IMR-90 (cell line): ENCODE data around the gene ANKMY1. TPM values are rescaled to one million over a fixed set of nuclear protein-coding genes. Genes with fewer than 3 reads are reported as not detected.

ENCODE experiments used
- ATAC-seq: fragments of 200-7000 bp; cut with Tn5 transposase; 2 replicates; pipeline ENCODE4 v1.9.1; 2020; ENCODE audit warnings: low read depth, mild to moderate bottlenecking, moderate library complexity
- BruUV-seq: library from RNA; stranded (reverse); fragments of 400-500 nt; replicated peaks from 2 replicates; lab custom pipeline; 2021; lab: Mats Ljungman, UMichigan
- CTCF ChIA-PET: fragments of 300-600 bp; formaldehyde crosslinking; extraction: SDS; loops from one replicate; lab custom pipeline; 2021; ENCODE audit warnings: antibody characterized with exemption; lab: Yijun Ruan, JAX
- POLR2A ChIA-PET: fragments of 300-600 bp; sonication (Branson Sonifier 250); formaldehyde crosslinking; loops from one replicate; lab custom pipeline; 2022; ENCODE audit warnings: antibody characterized with exemption; ENCODE audit not compliant: unreplicated experiment; lab: Charles Lee
- DNase-seq: peaks from one replicate; pipeline ENCODE4 v3.0.0; 2013
- H2AFZ ChIP-seq: replicated peaks from 2 replicates; pipeline ENCODE3; 2013; ENCODE audit warnings: low read length, mild to moderate bottlenecking; ENCODE audit not compliant: poor library complexity
- H2AK5ac ChIP-seq: 2 replicates; pipeline ENCODE4 v1.6.1; 2013; ENCODE audit warnings: low read depth, low read length, inconsistent platforms
- H2AK9ac ChIP-seq: replicated peaks from 2 replicates; pipeline ENCODE3; 2013; ENCODE audit warnings: mild to moderate bottlenecking, low read depth, low read length, moderate library complexity; ENCODE audit not compliant: poor library complexity
- H2BK120ac ChIP-seq: 2 replicates; pipeline ENCODE4 v1.6.1; 2013; ENCODE audit warnings: low read depth, low read length, inconsistent platforms
- H2BK15ac ChIP-seq: 3 replicates; pipeline ENCODE4 v1.6.1; 2013; ENCODE audit warnings: low read depth, low read length, inconsistent platforms
- H2BK20ac ChIP-seq: 2 replicates; pipeline ENCODE4 v1.6.1; 2013; ENCODE audit warnings: low read depth, mild to moderate bottlenecking, inconsistent platforms, low read length, moderate library complexity
- H2BK5ac ChIP-seq: 2 replicates; pipeline ENCODE4 v1.6.1; 2013; ENCODE audit warnings: mild to moderate bottlenecking, low read depth, low read length, inconsistent platforms; ENCODE audit not compliant: poor library complexity, severe bottlenecking
- H3K14ac ChIP-seq: replicated peaks from 2 replicates; pipeline ENCODE4 v1.6.1; 2013; ENCODE audit warnings: low read depth, low read length, inconsistent platforms
- H3K18ac ChIP-seq: 2 replicates; pipeline ENCODE4 v1.6.1; 2013; ENCODE audit warnings: low read depth, low read length, control low read depth
- H3K23ac ChIP-seq: 2 replicates; pipeline ENCODE4 v1.6.1; 2013; ENCODE audit warnings: low read depth, low read length, inconsistent platforms
- H3K27ac ChIP-seq: 2 replicates; pipeline ENCODE4 v1.5.1; 2013; ENCODE audit warnings: mild to moderate bottlenecking, control low read depth, low read length; ENCODE audit not compliant: insufficient read depth
- H3K27me3 ChIP-seq: 2 replicates; pipeline ENCODE4 v1.6.1; 2013; ENCODE audit warnings: low read length; ENCODE audit not compliant: control insufficient read depth, insufficient read depth
- H3K36me3 ChIP-seq: 2 replicates; pipeline ENCODE4 v1.6.1; 2013; ENCODE audit warnings: low read length, mixed read lengths; ENCODE audit not compliant: control insufficient read depth, insufficient read depth
- H3K4ac ChIP-seq: 2 replicates; pipeline ENCODE4 v1.6.1; 2013; ENCODE audit warnings: low read depth, low read length, inconsistent platforms
- H3K4me1 ChIP-seq: 2 replicates; pipeline ENCODE4 v1.6.1; 2013; ENCODE audit warnings: low read length, mixed read lengths; ENCODE audit not compliant: control insufficient read depth, insufficient read depth
- H3K4me2 ChIP-seq: 2 replicates; pipeline ENCODE4 v1.6.1; 2013; ENCODE audit warnings: low read depth, mild to moderate bottlenecking, control low read depth, low read length, moderate library complexity
- H3K4me3 ChIP-seq: 2 replicates; pipeline ENCODE4 v1.5.1; 2013; ENCODE audit warnings: low read depth, mild to moderate bottlenecking, control low read depth, low read length, moderate library complexity; ENCODE audit not compliant: insufficient read depth
- H3K56ac ChIP-seq: 2 replicates; pipeline ENCODE4 v1.6.1; 2013; ENCODE audit warnings: low read length, inconsistent platforms; ENCODE audit not compliant: insufficient read depth; ENCODE audit errors: extremely low read depth
- H3K79me1 ChIP-seq, 2 experiments: 2 replicates each; pipeline ENCODE4 v1.6.1; 2013; ENCODE audit warnings: low read length in 2 of 2, inconsistent platforms in 1 of 2, low read depth in 1 of 2
- H3K9ac ChIP-seq: 2 replicates; pipeline ENCODE4 v1.6.1; 2013; ENCODE audit warnings: low read depth, low read length, control low read depth
- H3K9me1 ChIP-seq: 2 replicates; pipeline ENCODE4 v1.6.1; 2013; ENCODE audit warnings: low read length, inconsistent platforms; ENCODE audit not compliant: insufficient read depth
- H3K9me3 ChIP-seq: 2 replicates; pipeline ENCODE4 v1.6.1; 2013; ENCODE audit warnings: low read length; ENCODE audit not compliant: control insufficient read depth, insufficient read depth
- H4K20me1 ChIP-seq: 2 replicates; pipeline ENCODE4 v1.6.1; 2013; ENCODE audit warnings: low read length, inconsistent platforms; ENCODE audit not compliant: insufficient read depth
- H4K5ac ChIP-seq: 2 replicates; pipeline ENCODE4 v1.6.1; 2013; ENCODE audit warnings: mild to moderate bottlenecking, low read depth, low read length, control low read depth
- H4K8ac ChIP-seq, 2 experiments: 2 replicates each; pipeline ENCODE4 v1.6.1; 2013; ENCODE audit warnings: low read depth in 2 of 2, low read length in 2 of 2, control low read depth in 1 of 2, inconsistent platforms in 1 of 2
- H4K91ac ChIP-seq: 2 replicates; pipeline ENCODE4 v1.6.1; 2013; ENCODE audit warnings: low read depth, low read length, inconsistent platforms; ENCODE audit not compliant: insufficient read depth
- FOS ChIP-seq: fragments of 150-350 bp; IDR thresholded peaks from 2 replicates; pipeline ENCODE4 v1.6.1; 2016; ENCODE audit warnings: low read depth, low read length
- MAZ ChIP-seq: IDR thresholded peaks from 2 replicates; pipeline ENCODE4 v1.6.1; 2012; ENCODE audit warnings: low read depth, mild to moderate bottlenecking, low read length, improper control_type of control experiment, moderate library complexity, borderline replicate concordance
- NFE2L2 ChIP-seq: fragments of 150-350 bp; IDR thresholded peaks from 2 replicates; pipeline ENCODE4 v1.6.1; 2016; ENCODE audit warnings: low read depth, mild to moderate bottlenecking, low read length
- POLR2A ChIP-seq: IDR thresholded peaks from 2 replicates; pipeline ENCODE4 v1.6.1; 2012; ENCODE audit warnings: mild to moderate bottlenecking, low read depth, low read length
- RCOR1 ChIP-seq: IDR thresholded peaks from 2 replicates; pipeline ENCODE4 v1.6.1; 2012; ENCODE audit warnings: mild to moderate bottlenecking, low read length, improper control_type of control experiment; ENCODE audit not compliant: insufficient replicate concordance
- WGBS, 2 experiments: methylation state at CpG; one replicate each; pipeline versions ENCODE4 v1.1.5 to v1.1.7; 2013; ENCODE audit warnings: missing lambda C conversion rate in 2 of 2; ENCODE audit not compliant: insufficient read length in 1 of 2; ENCODE audit errors: extremely low coverage in 2 of 2; 5-methylcytosine and 5-hydroxymethylcytosine counted together
- dilution Hi-C: fragments of 300-500 bp; cut with HindIII; formaldehyde crosslinking; loops from one replicate; pipeline ENCODE4 v1.14.3; 2018; ENCODE audit warnings: low sequenced_read_pairs; ENCODE audit not compliant: unreplicated experiment
- in situ Hi-C: fragments of 300-500 bp; cut with MboI; formaldehyde crosslinking; loops from 3 replicates; pipeline ENCODE4 v1.14.3; 2019; ENCODE audit warnings: low sequenced_read_pairs, inconsistent platforms, mixed read lengths
- intact Hi-C: fragments of 100-400 bp; cut with micrococcal nuclease; formaldehyde crosslinking; loops from 2 replicates; pipeline ENCODE4 v1.10.0; 2022
- polyA plus RNA-seq, 3 experiments: library from polyadenylated mRNA; depleted of rRNA; stranded (reverse); fragments of >200 nt; gene quantifications; 2 replicates each; pipeline ENCODE4 v1.2.3, GENCODE V29; 2012; ENCODE audit warnings: low replicate concordance in 1 of 3
- total RNA-seq: library from RNA; depleted of rRNA; stranded (reverse); fragments of >200 nt; gene quantifications from 2 replicates; pipeline ENCODE4 v1.2.3, GENCODE V29; 2012

ANKMY1 gene
- total and polyA plus RNA-seq, 2 of the 4 experiments (the other 2 are of a cell fraction), result 2.9 to 5.5 TPM

DNA sequence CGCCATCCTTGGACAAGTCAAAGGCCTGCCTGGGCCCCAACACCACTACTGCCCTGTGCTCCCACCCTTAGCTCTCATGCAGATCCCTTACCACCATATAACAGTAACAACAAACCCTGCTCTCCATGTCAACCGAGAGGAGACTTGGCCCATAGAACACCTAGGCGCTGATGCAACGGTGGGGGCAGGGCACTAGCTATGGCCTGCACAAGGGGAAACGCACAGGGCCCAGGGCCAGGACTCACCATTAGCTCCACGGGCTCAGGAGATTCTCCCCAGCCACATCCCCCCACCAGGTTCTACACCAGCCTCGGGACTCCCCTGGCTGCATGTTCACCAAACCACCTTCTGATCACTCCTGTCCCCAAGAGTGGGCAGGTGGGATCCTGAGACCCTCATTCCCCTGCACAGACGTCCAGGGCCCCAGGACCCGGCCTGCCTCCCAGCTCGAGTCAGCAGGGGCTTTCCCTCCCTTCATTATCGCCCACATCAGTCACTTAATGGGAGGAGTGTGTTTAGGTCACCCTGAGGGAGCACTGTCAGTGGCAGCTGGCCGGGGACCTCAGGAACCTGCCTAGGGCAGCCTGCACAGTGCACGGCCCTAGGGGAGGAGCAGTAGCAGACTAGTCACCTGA is 29.3 kb downstream of the ANKMY1 start:
- Histone ChIP-seq H3K4me1 (no peaks in the 10 kb centered on the region), H2BK20ac (no peak overlapping the region), H2AK5ac (no peak overlapping the region), H3K79me1 (peaks cover 0 to 6% of the 10 kb centered on the region in 2 experiments; a peak in 2 of 4 replicates), H3K4ac (no peak overlapping the region), H4K8ac (no peak overlapping the region), H3K9ac (no peak overlapping the region), H2BK5ac (no peak overlapping the region), H3K18ac (no peak overlapping the region), H2BK120ac (no peak overlapping the region), H2AFZ (no peak overlapping the region), H4K5ac (no peak overlapping the region), H3K4me3 (no peak overlapping the region), H3K4me2 (no peak overlapping the region), H2BK15ac (no peak overlapping the region), H3K14ac (no peak overlapping the region), H4K20me1 (no peaks in the 10 kb centered on the region), H4K91ac (no peak overlapping the region), H3K27me3 (no peaks in the 10 kb centered on the region), H3K36me3 (peaks cover 13% of the 10 kb centered on the region; the same call in 1 of the 2 replicates), H3K23ac (no peak overlapping the region), H3K56ac (no peak overlapping the region), H3K27ac (no peak overlapping the region), H3K9me1 (no peaks in the 10 kb centered on the region; the same call in 1 of the 2 replicates), H2AK9ac (peak overlapping the region; percentile 28), H3K9me3 (peaks cover 23% of the 10 kb centered on the region)
- no TSS peak for BruUV-seq
- in situ Hi-C loops (no loop called here), dilution Hi-C loops (no loop called here), intact Hi-C loops (no loop called here)
- TF ChIP-seq POLR2A, result no peak
- TF ChIP-seq RCOR1, result no peak
- TF ChIP-seq MAZ, result no peak
- no peak for TF ChIP-seq NFE2L2
- no peak for TF ChIP-seq FOS
- ATAC-seq, result no peak
- DNase-seq, result no peak
- CTCF ChIA-PET, result no interaction called here
- POLR2A ChIA-PET, result no interaction called here
- 80% methylated on average over 2 of the region's 13 CpGs; no CpG with 5 or more reads in 1 of the 2 experiments for WGBS, 2 experiments
